ENCODE measurements around the gene BLZF1. TPM values are rescaled to one million over a fixed set of nuclear protein-coding genes. Genes with fewer than 3 reads are reported as not detected.

BLZF1 gene
- total RNA-seq (10 to 100 TPM in 3 of 6 donors, 1 to 10 TPM in 3; 6.3 to 13.4 (median 9.2) TPM), polyA plus RNA-seq (1 to 10 TPM; 3.1 to 6.9 TPM)

GRCh38 chr1:169367686-169368405 is at the start of gene BLZF1, which contains the start of gene NME7:
Gene BLZF1, plus strand, starts transcription at chr1:169368195. Its CDS starts 1,328 bp downstream, at chr1:169369523.
Gene NME7, minus strand, starts transcription at chr1:169367797. Its CDS starts 87 bp downstream, at chr1:169367710.
- intact Hi-C loops (cut with DNase I), result no loop called here
- 0% methylated on average over 37 of the region's 37 CpGs for WGBS, 2 donors
- peak; percentile 99 to 100 (median 100) for ATAC-seq
- H3K27me3 ChIP-seq, result no peaks in the 10 kb centered on the region
- H3K9me3 ChIP-seq, result no peaks in the 10 kb centered on the region
- peak; percentile 93 for FAIRE-seq
- H3K4me3 ChIP-seq, result peak within 1 kb of the TSS; percentile 49 to 66 (median 58)
- H3K27ac ChIP-seq, result peak within 1 kb of the TSS; percentile 47 to 86 (median 60)
- H3K4me1 ChIP-seq, result peaks cover 3 to 9% (median 6%) of the 10 kb centered on the region in 3 donors
- peak; percentile 91 to 96 (median 94) for DNase-seq
- TF ChIP-seq CTCF (IDR thresholded peaks at IDR 0.05), result no peak
- peaks cover 0 to 13% (median 7%) of the 10 kb centered on the region in 3 donors for H3K36me3 ChIP-seq

GRCh38 chr1:169318536-169319244 is 49.3 kb upstream of the BLZF1 start:
- Histone ChIP-seq H3K4me3 (no peak overlapping the region), H3K27me3 (no peaks in the 10 kb centered on the region), H3K27ac (no peak overlapping the region), H3K4me1 (no peaks in the 10 kb centered on the region), H3K36me3 (no peaks in the 10 kb centered on the region), H3K9me3 (no peaks in the 10 kb centered on the region)
- FAIRE-seq (peak; percentile 78), DNase-seq (no peak), ATAC-seq (no peak)
- intact Hi-C loops (cut with DNase I), result no loop called here
- WGBS, 2 donors, result 92 to 97% methylated on average over 3 of the region's 3 CpGs
- no peak for TF ChIP-seq CTCF (IDR thresholded peaks at IDR 0.05)

GRCh38 chr1:169321539-169321938 is 46.5 kb upstream of the BLZF1 start:
- no peak for TF ChIP-seq CTCF (IDR thresholded peaks at IDR 0.05)
- Histone ChIP-seq H3K36me3 (no peaks in the 10 kb centered on the region), H3K9me3 (no peaks in the 10 kb centered on the region), H3K4me3 (no peak overlapping the region), H3K4me1 (no peaks in the 10 kb centered on the region), H3K27me3 (no peaks in the 10 kb centered on the region), H3K27ac (no peak overlapping the region)
- FAIRE-seq (no peak), DNase-seq (no peak), ATAC-seq (no peak)
- 80 to 90% methylated on average over 1 of the region's 1 CpG for WGBS, 2 donors
- intact Hi-C loops (cut with DNase I), result no loop called here

GRCh38 chr1:169322138-169322537 is 45.9 kb upstream of the BLZF1 start:
- H3K27ac ChIP-seq, result no peak overlapping the region
- no peaks in the 10 kb centered on the region for H3K36me3 ChIP-seq
- H3K4me3 ChIP-seq, result no peak overlapping the region
- no peaks in the 10 kb centered on the region for H3K27me3 ChIP-seq
- H3K4me1 ChIP-seq, result no peaks in the 10 kb centered on the region
- ATAC-seq (no peak), FAIRE-seq (no peak), DNase-seq (no peak)
- no peak for TF ChIP-seq CTCF (IDR thresholded peaks at IDR 0.05)
- no peaks in the 10 kb centered on the region for H3K9me3 ChIP-seq
- intact Hi-C loops (cut with DNase I), result no loop called here
- 93 to 97% methylated on average over 3 of the region's 3 CpGs for WGBS, 2 donors
